K562 (cell line): ENCODE data around the gene BLOC1S3. TPM values are rescaled to one million over a fixed set of nuclear protein-coding genes. Genes with fewer than 3 reads are reported as not detected.

Source experiments
- GTF2A2 ChIP-seq: IDR thresholded peaks from 2 replicates; pipeline ENCODE4 v1.6.1; 2016; ENCODE audit warnings: mild to moderate bottlenecking, missing genetic modification characterization, missing compliant biosample characterization
- OTX1 ChIP-seq: fragments of 450-650 bp; formaldehyde crosslinking; IDR thresholded peaks from 2 replicates; pipeline ENCODE4 v1.4.0; 2022; ENCODE audit warnings: mild to moderate bottlenecking
- PHF21A ChIP-seq: fragments of 450-650 bp; IDR thresholded peaks from 2 replicates; pipeline ENCODE4 v1.6.1; 2017; ENCODE audit warnings: low read depth, borderline replicate concordance
- POLR2AphosphoS2 ChIP-seq: IDR thresholded peaks from 2 replicates; pipeline ENCODE4 v1.6.1; 2012; ENCODE audit warnings: low read length, improper control_type of control experiment
- POLR3G ChIP-seq: IDR thresholded peaks from 2 replicates; pipeline ENCODE4 v1.6.1; 2011; ENCODE audit not compliant: insufficient read length, insufficient replicate concordance; ENCODE audit errors: extremely low read depth
- SETDB1 ChIP-seq: IDR thresholded peaks from one replicate; pipeline ENCODE4 v1.6.1; 2012; ENCODE audit warnings: low read length, control low read depth, inconsistent platforms
- ZFP30 ChIP-seq: fragments of 250-450 bp; sonication (Bioruptor Pico); IDR thresholded peaks from 2 replicates; pipeline ENCODE4 v1.8.0; 2022; ENCODE audit warnings: moderate library complexity, mild to moderate bottlenecking, inconsistent platforms, borderline replicate concordance
- ZNF717 ChIP-seq: fragments of 250-450 bp; sonication (Bioruptor Pico); IDR thresholded peaks from 2 replicates; pipeline ENCODE4 v1.5.0; 2021
- polyA plus RNA-seq, 8 experiments: library from polyadenylated mRNA; depleted of rRNA in 4 of 8; stranded (reverse) in 5 of 8; unstranded in 3 of 8; fragments of >200 nt; fragmentation: Nextera tagmentation in 2 of 8; fragmentation: Illumina TruSeq in 1 of 8; extraction: Ambion mirVana in 2 of 8; extraction: Trizol in 1 of 8; gene quantifications; 2 replicates each; pipeline versions ENCODE4 v1.2.1 to v1.2.3, GENCODE V29; 2011 to 2014; ENCODE audit warnings: inconsistent platforms in 1 of 8, missing spikeins in 1 of 8
- total RNA-seq, 7 experiments: library from RNA; depleted of rRNA in 6 of 7; stranded (reverse); fragments of >200 nt in 6 of 7; fragmentation: Illumina TruSeq in 2 of 7; extraction: Trizol in 2 of 7; gene quantifications; 2 replicates each; pipeline versions ENCODE4 v1.2.1 to v1.2.3, GENCODE V29; 2011 to 2021; ENCODE audit warnings: low replicate concordance in 1 of 7
- TF ChIP-seq, protein P1 (sequence below): fragments of 250-450 bp; sonication (Bioruptor Pico); IDR thresholded peaks from 2 replicates; pipeline ENCODE4 v1.5.1; 2021; ENCODE audit warnings: mild to moderate bottlenecking
- TF ChIP-seq, protein P2 (sequence below): sonication (generic); formaldehyde crosslinking; IDR thresholded peaks from 2 replicates; pipeline ENCODE4 v1.5.0; 2020; ENCODE audit warnings: missing genetic modification reagents
- TF ChIP-seq, protein P3 (sequence below), 3 experiments: IDR thresholded peaks in 2 of 3; conservative IDR thresholded peaks in 1 of 3; 2 replicates each; pipeline ENCODE4 v1.5.1; 2011 to 2012; ENCODE audit warnings: low read length in 3 of 3, mild to moderate bottlenecking in 3 of 3, control low read depth in 2 of 3, improper control_type of control experiment in 1 of 3, inconsistent platforms in 1 of 3, low read depth in 1 of 3, mixed read lengths in 1 of 3, moderate library complexity in 1 of 3; ENCODE audit not compliant: insufficient read depth in 2 of 3
- TF ChIP-seq, protein P4 (sequence below): fragments of 250-450 bp; sonication (Bioruptor Pico); IDR thresholded peaks from 2 replicates; pipeline ENCODE4 v1.8.0; 2022; ENCODE audit warnings: moderate library complexity, mild to moderate bottlenecking, inconsistent platforms

BLOC1S3 gene
- total and polyA plus RNA-seq, 9 of the 15 experiments (the other 6 are each of a cell fraction or from before 2014, with no cell fraction given), result 3.9 to 20.2 (median 10.4) TPM

DNA sequence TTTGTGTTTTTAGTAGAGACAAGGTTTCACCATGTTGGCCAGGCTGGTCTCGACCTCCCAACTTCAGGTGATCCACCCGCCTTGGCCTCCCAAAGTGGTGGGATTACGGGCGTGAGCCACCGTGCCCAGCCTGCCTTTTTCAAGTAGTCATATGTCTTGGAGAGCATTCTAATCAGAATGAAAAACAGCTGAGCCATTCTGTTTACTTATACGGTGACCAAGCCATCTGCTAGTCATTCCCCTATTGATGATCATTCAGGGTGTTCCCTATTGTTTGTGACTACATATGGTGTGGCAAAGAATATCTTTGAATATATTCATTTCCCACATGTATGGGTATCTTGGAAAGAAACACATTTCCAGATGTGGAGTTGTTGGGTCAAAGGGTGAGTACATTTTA lies 17.2 kb downstream of the BLOC1S3 start (continued):
- TF ChIP-seq, protein P1, sequence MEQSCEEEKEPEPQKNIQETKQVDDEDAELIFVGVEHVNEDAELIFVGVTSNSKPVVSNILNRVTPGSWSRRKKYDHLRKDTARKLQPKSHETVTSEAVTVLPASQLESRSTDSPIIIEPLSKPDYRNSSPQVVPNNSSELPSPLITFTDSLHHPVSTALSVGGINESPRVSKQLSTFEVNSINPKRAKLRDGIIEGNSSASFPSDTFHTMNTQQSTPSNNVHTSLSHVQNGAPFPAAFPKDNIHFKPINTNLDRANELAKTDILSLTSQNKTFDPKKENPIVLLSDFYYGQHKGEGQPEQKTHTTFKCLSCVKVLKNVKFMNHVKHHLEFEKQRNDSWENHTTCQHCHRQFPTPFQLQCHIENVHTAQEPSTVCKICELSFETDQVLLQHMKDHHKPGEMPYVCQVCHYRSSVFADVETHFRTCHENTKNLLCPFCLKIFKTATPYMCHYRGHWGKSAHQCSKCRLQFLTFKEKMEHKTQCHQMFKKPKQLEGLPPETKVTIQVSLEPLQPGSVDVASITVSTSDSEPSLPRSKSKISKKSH, result no peak
- TF ChIP-seq POLR2AphosphoS2, result no peak
- no peak for TF ChIP-seq ZNF717 (CRISPR knock-in tag)
- TF ChIP-seq, protein P2, sequence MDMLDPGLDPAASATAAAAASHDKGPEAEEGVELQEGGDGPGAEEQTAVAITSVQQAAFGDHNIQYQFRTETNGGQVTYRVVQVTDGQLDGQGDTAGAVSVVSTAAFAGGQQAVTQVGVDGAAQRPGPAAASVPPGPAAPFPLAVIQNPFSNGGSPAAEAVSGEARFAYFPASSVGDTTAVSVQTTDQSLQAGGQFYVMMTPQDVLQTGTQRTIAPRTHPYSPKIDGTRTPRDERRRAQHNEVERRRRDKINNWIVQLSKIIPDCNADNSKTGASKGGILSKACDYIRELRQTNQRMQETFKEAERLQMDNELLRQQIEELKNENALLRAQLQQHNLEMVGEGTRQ (CRISPR knock-in tag), result no peak
- TF ChIP-seq SETDB1, result no peak
- TF ChIP-seq OTX1, result no peak
- TF ChIP-seq POLR3G, result no peak
- no peak for TF ChIP-seq ZFP30
- TF ChIP-seq, protein P3, sequence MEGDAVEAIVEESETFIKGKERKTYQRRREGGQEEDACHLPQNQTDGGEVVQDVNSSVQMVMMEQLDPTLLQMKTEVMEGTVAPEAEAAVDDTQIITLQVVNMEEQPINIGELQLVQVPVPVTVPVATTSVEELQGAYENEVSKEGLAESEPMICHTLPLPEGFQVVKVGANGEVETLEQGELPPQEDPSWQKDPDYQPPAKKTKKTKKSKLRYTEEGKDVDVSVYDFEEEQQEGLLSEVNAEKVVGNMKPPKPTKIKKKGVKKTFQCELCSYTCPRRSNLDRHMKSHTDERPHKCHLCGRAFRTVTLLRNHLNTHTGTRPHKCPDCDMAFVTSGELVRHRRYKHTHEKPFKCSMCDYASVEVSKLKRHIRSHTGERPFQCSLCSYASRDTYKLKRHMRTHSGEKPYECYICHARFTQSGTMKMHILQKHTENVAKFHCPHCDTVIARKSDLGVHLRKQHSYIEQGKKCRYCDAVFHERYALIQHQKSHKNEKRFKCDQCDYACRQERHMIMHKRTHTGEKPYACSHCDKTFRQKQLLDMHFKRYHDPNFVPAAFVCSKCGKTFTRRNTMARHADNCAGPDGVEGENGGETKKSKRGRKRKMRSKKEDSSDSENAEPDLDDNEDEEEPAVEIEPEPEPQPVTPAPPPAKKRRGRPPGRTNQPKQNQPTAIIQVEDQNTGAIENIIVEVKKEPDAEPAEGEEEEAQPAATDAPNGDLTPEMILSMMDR (IDR thresholded peaks at IDR 0.05 in 2 of 3, conservative IDR thresholded peaks at IDR 0.05 in 1 of 3; ENCODE audit: insufficient read depth in 2 of 3, low read depth in 1 of 3, low read length in 3 of 3), result no peak
- no peak for TF ChIP-seq GTF2A2
- TF ChIP-seq, protein P4, sequence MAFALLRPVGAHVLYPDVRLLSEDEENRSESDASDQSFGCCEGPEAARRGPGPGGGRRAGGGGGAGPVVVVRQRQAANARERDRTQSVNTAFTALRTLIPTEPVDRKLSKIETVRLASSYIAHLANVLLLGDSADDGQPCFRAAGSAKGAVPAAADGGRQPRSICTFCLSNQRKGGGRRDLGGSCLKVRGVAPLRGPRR (CRISPR knock-in tag), result no peak
- TF ChIP-seq PHF21A, result no peak
